Stimulated activated naive B cell treated with anti-CD40 and anti-IgM and Interleukin-4, amounts not matched to agents 10 μg/mL and 1 μg/mL and 100 μg/mL, for 72 hours (primary cell): ENCODE measurements around the gene PLXNA2.

Experiments
- ATAC-seq, 2 donors: fragments of 150-1000 bp; cut with Tn5 transposase; replicated peaks; 2 replicates each; pipeline ENCODE4 v1.10.0; 2021; ENCODE audit warnings: moderate library complexity in 1 of 2
- DNase-seq: peaks from one replicate; pipeline ENCODE4 v3.0.0; 2021
- H3K27ac Mint-ChIP-seq: one replicate; pipeline ENCODE4 v1.8.0; 2022; ENCODE audit warnings: mild to moderate bottlenecking, mixed read lengths
- H3K27me3 Mint-ChIP-seq, 2 donors: one replicate each; pipeline ENCODE4 v1.8.0; 2022; ENCODE audit warnings: mixed read lengths in 2 of 2
- H3K36me3 Mint-ChIP-seq, 2 donors: one replicate each; pipeline ENCODE4 v1.8.0; 2022; ENCODE audit warnings: mixed read lengths in 2 of 2, mild to moderate bottlenecking in 1 of 2
- H3K4me1 Mint-ChIP-seq, 2 donors: one replicate each; pipeline ENCODE4 v1.8.0; 2022; ENCODE audit warnings: mixed read lengths in 2 of 2, mild to moderate bottlenecking in 1 of 2
- H3K4me3 Mint-ChIP-seq, 2 donors: one replicate each; pipeline ENCODE4 v1.8.0; 2022; ENCODE audit warnings: mild to moderate bottlenecking in 2 of 2, mixed read lengths in 2 of 2, moderate library complexity in 1 of 2
- H3K9me3 Mint-ChIP-seq, 2 donors: one replicate each; pipeline ENCODE4 v1.8.0; 2022; ENCODE audit warnings: mixed read lengths in 2 of 2, mild to moderate bottlenecking in 1 of 2

The PLXNA2 gene

GRCh38 chr1:208183977-208184911 lies 59.9 kb downstream of the PLXNA2 start:
- H3K27me3 Mint-ChIP-seq: peaks cover 0 to 7% of the 10 kb centered on the region in 2 donors
- no peak overlapping the region for H3K27ac Mint-ChIP-seq
- ATAC-seq (no peak), DNase-seq (no peak)
- no peaks in the 10 kb centered on the region for H3K9me3 Mint-ChIP-seq
- H3K4me3 Mint-ChIP-seq: no peak overlapping the region
- H3K4me1 Mint-ChIP-seq: peaks cover 14 to 15% of the 10 kb centered on the region in 2 donors
- no peaks in the 10 kb centered on the region for H3K36me3 Mint-ChIP-seq

GRCh38 chr1:208182880-208183645 lies 61.1 kb downstream of the PLXNA2 start:
- peaks cover 0 to 7% of the 10 kb centered on the region in 2 donors for H3K27me3 Mint-ChIP-seq
- H3K9me3 Mint-ChIP-seq: no peaks in the 10 kb centered on the region
- H3K36me3 Mint-ChIP-seq: no peaks in the 10 kb centered on the region
- DNase-seq (no peak), ATAC-seq (no peak)
- peaks cover 10 to 12% of the 10 kb centered on the region in 2 donors for H3K4me1 Mint-ChIP-seq
- H3K27ac Mint-ChIP-seq: no peak overlapping the region
- H3K4me3 Mint-ChIP-seq: no peak overlapping the region

- Mint-ChIP-seq H3K27ac (no peak overlapping the region), H3K36me3 (no peaks in the 10 kb centered on the region), H3K4me3 (no peak overlapping the region), H3K4me1 (peaks cover 0 to 2% of the 10 kb centered on the region in 2 donors), H3K9me3 (no peaks in the 10 kb centered on the region), H3K27me3 (peaks cover 0 to 7% of the 10 kb centered on the region in 2 donors)
- ATAC-seq (no peak), DNase-seq (no peak)
Measured at GRCh38 chr1:208181364-208181763, 62.8 kb downstream of the PLXNA2 start.

GRCh38 chr1:208180421-208180820 lies 63.8 kb downstream of the PLXNA2 start:
- Mint-ChIP-seq H3K27me3 (peaks cover 0 to 7% of the 10 kb centered on the region in 2 donors), H3K4me3 (no peak overlapping the region), H3K9me3 (no peaks in the 10 kb centered on the region)

GRCh38 chr1:208179961-208180409 lies 64.2 kb downstream of the PLXNA2 start:
- no peaks in the 10 kb centered on the region for H3K36me3 Mint-ChIP-seq
- H3K9me3 Mint-ChIP-seq: no peaks in the 10 kb centered on the region
- no peak overlapping the region for H3K4me3 Mint-ChIP-seq
- DNase-seq (no peak), ATAC-seq (no peak)
- H3K27me3 Mint-ChIP-seq: peaks cover 0 to 7% of the 10 kb centered on the region in 2 donors
- H3K27ac Mint-ChIP-seq: no peak overlapping the region
- H3K4me1 Mint-ChIP-seq: peaks cover 0 to 2% of the 10 kb centered on the region in 2 donors

More at GRCh38 chr1:208180421-208180820, 63.8 kb downstream of the PLXNA2 start:
- Mint-ChIP-seq H3K36me3 (no peaks in the 10 kb centered on the region), H3K4me1 (peaks cover 0 to 2% of the 10 kb centered on the region in 2 donors), H3K27ac (no peak overlapping the region)
- ATAC-seq (no peak), DNase-seq (no peak)

GRCh38 chr1:208179263-208179816 lies 64.8 kb downstream of the PLXNA2 start:
- Mint-ChIP-seq H3K27me3 (peaks cover 0 to 7% of the 10 kb centered on the region in 2 donors), H3K27ac (no peak overlapping the region), H3K4me3 (no peak overlapping the region), H3K36me3 (no peaks in the 10 kb centered on the region), H3K9me3 (no peaks in the 10 kb centered on the region), H3K4me1 (peaks cover 0 to 2% of the 10 kb centered on the region in 2 donors)
- ATAC-seq (no peak), DNase-seq (no peak)

GRCh38 chr1:208178091-208178529 lies 66.1 kb downstream of the PLXNA2 start:
- Mint-ChIP-seq H3K9me3 (no peaks in the 10 kb centered on the region), H3K36me3 (no peaks in the 10 kb centered on the region)
- no peak for ATAC-seq

GRCh38 chr1:208177656-208178055 lies 66.5 kb downstream of the PLXNA2 start:
- Mint-ChIP-seq H3K4me3 (no peak overlapping the region), H3K27ac (no peak overlapping the region), H3K9me3 (no peaks in the 10 kb centered on the region), H3K36me3 (no peaks in the 10 kb centered on the region), H3K27me3 (peaks cover 0 to under 1% of the 10 kb centered on the region in 2 donors), H3K4me1 (peaks cover 0 to 2% of the 10 kb centered on the region in 2 donors)
- ATAC-seq: peak; percentile 65 to 79
- no peak for DNase-seq

More at GRCh38 chr1:208178091-208178529, 66.1 kb downstream of the PLXNA2 start:
- Mint-ChIP-seq H3K27me3 (peaks cover 0 to 5% of the 10 kb centered on the region in 2 donors), H3K27ac (no peak overlapping the region), H3K4me3 (no peak overlapping the region), H3K4me1 (peaks cover 0 to 2% of the 10 kb centered on the region in 2 donors)
- DNase-seq: no peak

- Mint-ChIP-seq H3K4me1 (peaks cover 0 to 2% of the 10 kb centered on the region in 2 donors), H3K4me3 (no peak overlapping the region), H3K27ac (no peak overlapping the region), H3K36me3 (no peaks in the 10 kb centered on the region), H3K27me3 (no peaks in the 10 kb centered on the region), H3K9me3 (no peaks in the 10 kb centered on the region)
- ATAC-seq: no peak
- DNase-seq: no peak
Measured at GRCh38 chr1:208176649-208177048, 67.5 kb downstream of the PLXNA2 start.

GRCh38 chr1:208175508-208175895 lies 68.7 kb downstream of the PLXNA2 start:
- ATAC-seq (no peak), DNase-seq (no peak)
- Mint-ChIP-seq H3K36me3 (no peaks in the 10 kb centered on the region), H3K27me3 (no peaks in the 10 kb centered on the region), H3K27ac (no peak overlapping the region), H3K9me3 (no peaks in the 10 kb centered on the region), H3K4me1 (peaks cover 0 to 2% of the 10 kb centered on the region in 2 donors), H3K4me3 (no peak overlapping the region)

GRCh38 chr1:208174731-208175507 lies 69.3 kb downstream of the PLXNA2 start:
- Mint-ChIP-seq H3K27me3 (no peaks in the 10 kb centered on the region), H3K4me3 (no peak overlapping the region), H3K36me3 (no peaks in the 10 kb centered on the region), H3K9me3 (no peaks in the 10 kb centered on the region), H3K27ac (no peak overlapping the region), H3K4me1 (peaks cover 0 to 4% of the 10 kb centered on the region in 2 donors)
- ATAC-seq: no peak
- no peak for DNase-seq

- Mint-ChIP-seq H3K27ac (no peak overlapping the region), H3K36me3 (no peaks in the 10 kb centered on the region), H3K27me3 (no peaks in the 10 kb centered on the region), H3K9me3 (no peaks in the 10 kb centered on the region), H3K4me1 (peaks cover 0 to 4% of the 10 kb centered on the region in 2 donors), H3K4me3 (no peak overlapping the region)
- no peak for DNase-seq
- ATAC-seq: no peak
Measured at GRCh38 chr1:208174200-208174599, 70.0 kb downstream of the PLXNA2 start.

GRCh38 chr1:208173749-208174148 lies 70.4 kb downstream of the PLXNA2 start:
- Mint-ChIP-seq H3K36me3 (no peaks in the 10 kb centered on the region), H3K4me1 (peaks cover 0 to 4% of the 10 kb centered on the region in 2 donors), H3K27ac (no peak overlapping the region), H3K4me3 (no peak overlapping the region), H3K9me3 (no peaks in the 10 kb centered on the region), H3K27me3 (peaks cover 0 to 4% of the 10 kb centered on the region in 2 donors)
- no peak for DNase-seq
- no peak for ATAC-seq
